ENCODE results near the gene TFDP1. TPM values are rescaled to one million over a fixed set of nuclear protein-coding genes. Genes with fewer than 3 reads are reported as not detected.

The TFDP1 gene
- total and polyA plus RNA-seq, 7 donors = 26.5 to 57.1 (median 40.2) TPM

DNA sequence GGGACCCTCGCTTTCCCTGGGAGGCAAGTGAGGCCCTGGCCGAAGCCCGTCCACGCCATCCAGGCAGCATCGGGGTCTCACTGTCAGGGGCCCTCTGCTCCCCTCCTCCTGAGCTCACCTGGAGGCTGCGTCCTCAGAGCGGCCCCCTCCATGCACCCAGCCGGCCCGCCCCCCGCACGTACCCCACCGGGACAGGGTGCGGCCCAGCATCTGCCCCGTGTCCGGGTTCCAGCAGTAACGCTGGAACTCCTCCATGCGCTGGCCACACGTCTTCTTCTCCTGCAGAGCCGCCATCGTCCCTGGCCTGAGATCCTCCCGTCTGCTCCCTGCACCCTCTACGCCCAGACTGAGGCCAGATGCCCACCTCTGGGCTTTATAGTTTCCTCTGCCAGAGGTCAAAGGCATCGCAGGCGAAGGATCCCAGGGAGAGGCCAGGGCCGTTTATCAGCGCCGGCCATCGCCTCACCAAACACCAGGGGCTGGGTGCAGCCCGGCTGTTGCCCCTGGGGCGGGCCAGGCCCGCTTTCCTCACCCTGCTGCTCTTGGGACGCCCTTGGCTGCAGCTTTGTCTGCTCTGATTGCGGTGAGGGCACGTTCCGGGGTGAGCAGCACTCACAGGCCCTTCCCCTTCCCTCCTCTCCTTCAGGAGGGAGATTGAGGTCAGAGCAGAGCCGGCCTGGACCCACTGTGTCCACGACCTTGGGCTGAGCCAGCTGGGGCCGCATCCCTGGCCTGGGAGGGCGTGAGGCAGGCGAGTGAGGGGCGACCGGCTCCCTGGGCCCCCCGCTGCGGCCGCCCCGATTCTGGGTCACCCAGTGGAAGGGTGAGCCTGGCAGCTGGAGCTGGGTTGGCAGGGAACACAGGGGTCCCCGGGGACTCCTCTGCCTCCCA is 73.5 kb downstream of the TFDP1 start, which contains the start of gene ATP4B:
Gene ATP4B, minus strand, starts transcription at position 348 of the 891 bp plus-strand sequence. Its CDS starts 54 bp downstream, at position 294.
- no peak within 1 kb of the TSS for H3K27ac ChIP-seq
- H3K9me3 ChIP-seq = peaks cover 0 to 6% (median 2%) of the 10 kb centered on the region in 4 donors
- intact Hi-C loops (cut with DNase I) = no loop called here
- peak; percentile 40 for DNase-seq
- 83 to 88% methylated on average over 47 of the region's 47 CpGs for WGBS, 2 donors
- no peak for TF ChIP-seq POLR2AphosphoS5 (IDR thresholded peaks at IDR 0.05)
- TF ChIP-seq EP300 (IDR thresholded peaks at IDR 0.05) = no peak
- TF ChIP-seq, protein P1, sequence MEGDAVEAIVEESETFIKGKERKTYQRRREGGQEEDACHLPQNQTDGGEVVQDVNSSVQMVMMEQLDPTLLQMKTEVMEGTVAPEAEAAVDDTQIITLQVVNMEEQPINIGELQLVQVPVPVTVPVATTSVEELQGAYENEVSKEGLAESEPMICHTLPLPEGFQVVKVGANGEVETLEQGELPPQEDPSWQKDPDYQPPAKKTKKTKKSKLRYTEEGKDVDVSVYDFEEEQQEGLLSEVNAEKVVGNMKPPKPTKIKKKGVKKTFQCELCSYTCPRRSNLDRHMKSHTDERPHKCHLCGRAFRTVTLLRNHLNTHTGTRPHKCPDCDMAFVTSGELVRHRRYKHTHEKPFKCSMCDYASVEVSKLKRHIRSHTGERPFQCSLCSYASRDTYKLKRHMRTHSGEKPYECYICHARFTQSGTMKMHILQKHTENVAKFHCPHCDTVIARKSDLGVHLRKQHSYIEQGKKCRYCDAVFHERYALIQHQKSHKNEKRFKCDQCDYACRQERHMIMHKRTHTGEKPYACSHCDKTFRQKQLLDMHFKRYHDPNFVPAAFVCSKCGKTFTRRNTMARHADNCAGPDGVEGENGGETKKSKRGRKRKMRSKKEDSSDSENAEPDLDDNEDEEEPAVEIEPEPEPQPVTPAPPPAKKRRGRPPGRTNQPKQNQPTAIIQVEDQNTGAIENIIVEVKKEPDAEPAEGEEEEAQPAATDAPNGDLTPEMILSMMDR (IDR thresholded peaks at IDR 0.05) = no peak
- TF ChIP-seq POLR2A (IDR thresholded peaks at IDR 0.05) = no peak
- H3K36me3 ChIP-seq = no peaks in the 10 kb centered on the region
- H3K4me3 ChIP-seq = no peak within 1 kb of the TSS
- no peaks in the 10 kb centered on the region for H3K27me3 ChIP-seq
- no peaks in the 10 kb centered on the region for H3K4me1 ChIP-seq

DNA sequence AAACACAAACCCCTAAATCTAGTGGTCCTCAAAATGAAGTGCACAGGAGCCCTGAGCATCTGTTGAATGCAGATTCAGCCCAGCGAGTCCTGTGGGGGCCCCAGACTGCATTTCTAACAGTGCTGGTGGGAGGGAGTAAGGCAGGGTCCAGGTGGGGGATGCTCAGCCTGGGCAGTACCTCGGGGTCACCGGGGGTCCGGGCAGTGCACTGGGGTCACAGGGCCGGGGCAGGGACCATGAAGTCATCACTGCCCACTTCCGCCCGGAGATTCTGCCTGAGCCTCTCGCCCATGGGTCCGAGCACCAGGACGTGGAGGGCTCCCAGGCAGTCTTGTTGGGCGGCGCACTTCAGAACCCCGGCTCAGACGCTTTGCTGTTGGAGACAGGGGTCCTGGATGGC is 74.3 kb downstream of the TFDP1 start:
- no peak overlapping the region for H3K27ac ChIP-seq
- peak; percentile 41 for DNase-seq
- H3K4me3 ChIP-seq = no peak overlapping the region
- 80 to 85% methylated on average over 14 of the region's 14 CpGs for WGBS, 2 donors
- peaks cover 0 to 6% (median 2%) of the 10 kb centered on the region in 4 donors for H3K9me3 ChIP-seq
- TF ChIP-seq POLR2AphosphoS5 (IDR thresholded peaks at IDR 0.05) (no peak), EP300 (IDR thresholded peaks at IDR 0.05) (no peak), POLR2A (IDR thresholded peaks at IDR 0.05) (no peak)
- TF ChIP-seq, protein P1 (IDR thresholded peaks at IDR 0.05) = no peak
- H3K36me3 ChIP-seq = no peaks in the 10 kb centered on the region
- H3K4me1 ChIP-seq = no peaks in the 10 kb centered on the region
- intact Hi-C loops (cut with DNase I) = no loop called here
- no peaks in the 10 kb centered on the region for H3K27me3 ChIP-seq

DNA sequence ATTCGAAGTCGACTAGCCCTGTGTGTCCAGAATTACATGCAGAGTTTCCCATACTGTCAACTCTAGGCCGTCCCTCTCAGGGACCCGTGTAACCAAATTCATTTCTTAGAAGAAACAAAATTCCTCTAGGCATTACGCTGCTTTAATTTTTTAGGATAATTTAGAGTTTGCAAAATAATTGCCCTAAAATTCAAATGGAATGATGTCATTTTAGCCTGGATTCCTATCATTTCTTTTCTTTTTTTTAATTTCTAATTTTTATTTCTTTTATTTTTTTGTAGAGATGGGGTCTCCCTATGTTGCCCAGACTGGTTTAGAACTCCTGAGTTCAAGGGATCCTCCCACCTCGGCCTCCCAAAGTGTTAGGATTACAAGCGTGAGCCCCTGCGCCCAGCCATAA is 74.8 kb downstream of the TFDP1 start:
- Histone ChIP-seq H3K27me3 (no peaks in the 10 kb centered on the region), H3K27ac (no peak overlapping the region), H3K36me3 (no peaks in the 10 kb centered on the region), H3K4me1 (no peaks in the 10 kb centered on the region), H3K4me3 (no peak overlapping the region), H3K9me3 (peaks cover 0 to 6% (median 2%) of the 10 kb centered on the region in 4 donors)
- 93 to 97% methylated on average over 8 of the region's 8 CpGs for WGBS, 2 donors
- TF ChIP-seq POLR2A (IDR thresholded peaks at IDR 0.05) (no peak), POLR2AphosphoS5 (IDR thresholded peaks at IDR 0.05) (no peak), EP300 (IDR thresholded peaks at IDR 0.05) (no peak)
- TF ChIP-seq, protein P1 (IDR thresholded peaks at IDR 0.05) = no peak
- no peak for DNase-seq
- intact Hi-C loops (cut with DNase I) = no loop called here

DNA sequence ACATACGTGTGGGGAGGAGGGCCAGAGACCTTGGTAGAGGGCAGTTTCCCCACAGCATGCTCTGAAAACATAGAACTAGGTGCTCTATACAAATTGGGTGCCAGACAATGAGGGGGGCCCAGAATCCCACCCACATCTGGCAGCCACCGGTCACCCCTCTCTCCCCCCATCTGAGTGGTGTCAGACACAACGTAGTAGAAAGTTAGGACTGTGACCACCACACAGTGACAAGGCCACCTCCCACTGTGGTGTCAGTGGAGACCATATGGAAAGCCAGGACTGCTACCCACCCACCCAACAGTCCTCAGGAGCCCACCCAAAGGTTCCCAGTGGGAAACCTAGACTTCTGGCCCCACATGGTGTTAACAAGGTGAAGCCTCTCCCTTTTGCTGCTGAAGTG is 75.5 kb downstream of the TFDP1 start:
- peaks cover 0 to 6% (median 2%) of the 10 kb centered on the region in 4 donors for H3K9me3 ChIP-seq
- no peak overlapping the region for H3K27ac ChIP-seq
- no peaks in the 10 kb centered on the region for H3K4me1 ChIP-seq
- intact Hi-C loops (cut with DNase I) = no loop called here
- 91 to 96% methylated on average over 3 of the region's 3 CpGs for WGBS, 2 donors
- TF ChIP-seq POLR2A (IDR thresholded peaks at IDR 0.05) = no peak
- no peak for TF ChIP-seq EP300 (IDR thresholded peaks at IDR 0.05)
- TF ChIP-seq, protein P1 (IDR thresholded peaks at IDR 0.05) = no peak
- no peak for TF ChIP-seq POLR2AphosphoS5 (IDR thresholded peaks at IDR 0.05)
- H3K36me3 ChIP-seq = no peaks in the 10 kb centered on the region
- H3K27me3 ChIP-seq = no peaks in the 10 kb centered on the region
- H3K4me3 ChIP-seq = no peak overlapping the region
- peak; percentile 20 for DNase-seq

All from sigmoid colon (tissue), 7 donors.